Lower lobe of right lung (tissue), 2 donors: ENCODE measurements around the gene ZFP57. TPM values are rescaled to one million over a fixed set of nuclear protein-coding genes. Genes with fewer than 3 reads are reported as not detected.

ENCODE experiments used
- ATAC-seq, 2 donors: fragments of 200-7000 bp; cut with Tn5 transposase; one replicate each; pipeline ENCODE4 v1.9.1; 2020 to 2022; ENCODE audit warnings: mild to moderate bottlenecking in 2 of 2, moderate library complexity in 2 of 2
- DNase-seq: peaks from one replicate; pipeline ENCODE4 v3.0.0-alpha.2; 2020
- H3K27ac ChIP-seq: fragments of 200-600 bp; one replicate; pipeline ENCODE4 v1.8.0; 2022
- H3K27me3 ChIP-seq: fragments of 200-600 bp; one replicate; pipeline ENCODE4 v1.8.0; 2022; ENCODE audit warnings: low read depth
- H3K36me3 ChIP-seq: fragments of 200-600 bp; one replicate; pipeline ENCODE4 v1.8.0; 2022; ENCODE audit warnings: mild to moderate bottlenecking
- H3K4me1 ChIP-seq: fragments of 200-600 bp; one replicate; pipeline ENCODE4 v1.8.0; 2022
- H3K4me3 ChIP-seq: fragments of 200-600 bp; one replicate; pipeline ENCODE4 v1.8.0; 2022; ENCODE audit warnings: mild to moderate bottlenecking
- H3K9me3 ChIP-seq: fragments of 200-600 bp; one replicate; pipeline ENCODE4 v1.8.0; 2022
- CTCF ChIP-seq: fragments of 200-600 bp; IDR thresholded peaks from one replicate; pipeline ENCODE4 v1.8.0; 2022; ENCODE audit warnings: antibody characterized with exemption, mild to moderate bottlenecking
- intact Hi-C: fragments of 100-400 bp; cut with DNase I; formaldehyde crosslinking; loops from one replicate; pipeline ENCODE4 v1.11.0; 2022
- total RNA-seq: library from RNA; stranded (reverse); fragmentation: NEBNext Ultra II Directional; extraction: Animal tissue kit (Norgen Biotek cat#: 25700); gene quantifications from one replicate; pipeline ENCODE4 v1.2.1, GENCODE V29; 2021
- donor health status: DM: no; HTN: yes; CAD: no; lungs with severe emphysema.

ZFP57 gene
- total RNA-seq, 1 donor from 2014 or later = not detected

- ATAC-seq (no peak), DNase-seq (no peak)
- Histone ChIP-seq H3K4me3 (no peak overlapping the region), H3K27ac (no peak overlapping the region), H3K27me3 (no peaks in the 10 kb centered on the region), H3K9me3 (no peaks in the 10 kb centered on the region), H3K4me1 (peaks cover 29% of the 10 kb centered on the region), H3K36me3 (peaks cover 44% of the 10 kb centered on the region)
- TF ChIP-seq CTCF = no peak
- intact Hi-C loops = no loop called here
Measured at GRCh38 chr6:29727637-29728036, 46.7 kb upstream of the ZFP57 start.

DNA sequence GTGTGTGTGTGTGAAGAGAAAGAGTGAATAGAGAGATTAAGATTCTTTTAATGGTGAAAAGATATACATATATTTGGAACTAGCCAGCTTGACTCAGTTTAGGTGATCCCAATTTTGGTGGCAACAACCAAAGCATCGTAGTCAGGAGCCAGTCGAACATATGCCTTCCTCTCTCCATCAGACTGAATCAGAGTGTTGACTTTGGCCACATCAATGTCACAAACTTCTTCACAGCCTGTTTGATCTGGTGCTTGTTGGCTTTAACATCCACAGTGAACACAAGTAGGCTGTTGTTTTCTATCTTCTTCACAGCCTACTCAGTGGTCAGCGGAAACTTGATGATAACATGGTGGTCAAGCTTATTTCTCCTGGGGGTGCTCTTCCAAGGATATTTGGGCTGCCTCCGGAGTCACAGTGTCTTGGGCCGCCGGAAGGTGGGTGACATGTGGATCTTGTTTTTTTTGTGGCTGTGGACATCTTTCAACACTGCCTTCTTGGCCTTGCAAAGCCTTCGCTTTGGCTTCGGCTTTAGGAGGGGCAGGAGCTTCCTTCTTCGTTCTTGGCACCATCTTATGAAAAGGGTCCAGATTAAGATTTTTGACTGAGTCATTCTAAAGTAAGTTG lies 45.7 kb upstream of the ZFP57 start:
- H3K4me3 ChIP-seq = no peak overlapping the region
- TF ChIP-seq CTCF = no peak
- H3K27me3 ChIP-seq = no peaks in the 10 kb centered on the region
- no peaks in the 10 kb centered on the region for H3K9me3 ChIP-seq
- intact Hi-C loops = no loop called here
- peaks cover 29% of the 10 kb centered on the region for H3K4me1 ChIP-seq
- no peak overlapping the region for H3K27ac ChIP-seq
- ATAC-seq (no peak), DNase-seq (no peak)
- peaks cover 44% of the 10 kb centered on the region for H3K36me3 ChIP-seq

DNA sequence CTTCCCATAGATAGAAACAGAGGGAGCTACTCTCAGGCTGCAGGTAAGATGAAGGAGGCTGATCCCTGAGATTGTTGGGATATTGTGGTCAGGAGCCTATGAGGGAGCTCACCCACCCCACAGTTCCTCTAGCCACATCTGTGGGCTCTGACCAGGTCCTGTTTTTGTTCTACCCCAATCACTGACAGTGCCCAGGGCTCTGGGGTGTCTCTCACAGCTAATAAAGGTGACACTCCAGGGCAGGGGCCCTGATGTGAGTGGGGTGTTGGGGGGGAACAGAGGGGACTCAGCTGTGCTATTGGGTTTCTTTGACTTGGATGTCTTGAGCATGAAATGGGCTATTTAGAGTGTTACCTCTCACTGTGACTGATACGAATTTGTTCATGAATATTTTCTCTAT lies 45.0 kb upstream of the ZFP57 start:
- peaks cover 29% of the 10 kb centered on the region for H3K4me1 ChIP-seq
- TF ChIP-seq CTCF = no peak
- H3K9me3 ChIP-seq = no peaks in the 10 kb centered on the region
- peak overlapping the region; percentile 80 for H3K4me3 ChIP-seq
- no peak overlapping the region for H3K27ac ChIP-seq
- intact Hi-C loops = no loop called here
- no peaks in the 10 kb centered on the region for H3K27me3 ChIP-seq
- ATAC-seq (no peak), DNase-seq (no peak)
- H3K36me3 ChIP-seq = peaks cover 44% of the 10 kb centered on the region

DNA sequence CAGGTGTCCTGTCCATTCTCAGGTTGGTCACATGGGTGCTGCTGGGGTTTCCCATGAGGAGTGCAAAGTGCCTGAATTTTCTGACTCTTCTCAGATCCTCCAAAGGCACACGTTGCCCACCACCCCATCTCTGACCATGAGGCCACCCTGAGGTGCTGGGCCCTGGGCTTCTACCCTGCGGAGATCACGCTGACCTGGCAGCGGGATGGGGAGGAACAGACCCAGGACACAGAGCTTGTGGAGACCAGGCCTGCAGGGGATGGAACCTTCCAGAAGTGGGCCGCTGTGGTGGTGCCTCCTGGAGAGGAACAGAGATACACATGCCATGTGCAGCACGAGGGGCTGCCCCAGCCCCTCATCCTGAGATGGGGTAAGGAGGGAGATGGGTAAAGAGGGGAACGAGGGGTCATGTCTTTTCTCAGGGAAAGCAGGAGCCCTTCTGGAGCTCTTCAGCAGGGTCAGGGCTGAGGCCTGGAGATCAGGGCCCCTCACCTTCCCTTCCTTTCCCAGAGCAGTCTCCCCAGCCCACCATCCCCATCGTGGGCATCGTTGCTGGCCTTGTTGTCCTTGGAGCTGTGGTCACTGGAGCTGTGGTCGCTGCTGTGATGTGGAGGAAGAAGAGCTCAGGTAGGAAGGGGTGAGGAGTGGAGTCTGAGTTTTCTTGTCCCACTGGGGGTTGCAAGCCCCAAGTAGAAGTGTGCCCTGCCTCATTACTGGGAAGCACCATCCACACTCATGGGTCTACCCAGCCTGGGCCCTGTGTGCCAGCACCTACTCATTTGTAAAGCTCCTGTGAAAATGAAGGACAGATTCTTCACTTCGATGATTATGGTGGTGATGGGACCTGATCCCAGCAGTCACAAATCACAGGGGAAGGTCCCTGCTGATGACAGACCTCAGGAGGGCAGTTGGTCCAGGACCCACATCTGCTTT lies 44.3 kb upstream of the ZFP57 start:
- H3K4me3 ChIP-seq = peak overlapping the region; percentile 80
- DNase-seq (no peak), ATAC-seq (no peak)
- H3K4me1 ChIP-seq = peaks cover 29% of the 10 kb centered on the region
- no peak overlapping the region for H3K27ac ChIP-seq
- intact Hi-C loops = no loop called here
- peaks cover 44% of the 10 kb centered on the region for H3K36me3 ChIP-seq
- TF ChIP-seq CTCF = no peak
- H3K27me3 ChIP-seq = no peaks in the 10 kb centered on the region
- no peaks in the 10 kb centered on the region for H3K9me3 ChIP-seq

- Histone ChIP-seq H3K4me1 (peaks cover 29% of the 10 kb centered on the region), H3K36me3 (peaks cover 44% of the 10 kb centered on the region), H3K27me3 (no peaks in the 10 kb centered on the region), H3K4me3 (peak overlapping the region; percentile 80), H3K27ac (peak overlapping the region; percentile 93), H3K9me3 (no peaks in the 10 kb centered on the region)
- DNase-seq (peak; percentile 61), ATAC-seq (peak; percentile 80 to 87)
- no peak for TF ChIP-seq CTCF
- intact Hi-C loops = no loop called here
Measured at GRCh38 chr6:29723666-29724588, 43.0 kb upstream of the ZFP57 start.
